ENCODE results near the gene CTIF. TPM values are rescaled to one million over a fixed set of nuclear protein-coding genes. Genes with fewer than 3 reads are reported as not detected.

The CTIF gene
- total RNA-seq, 1 donor from 2014 or later = 51.5 TPM

DNA sequence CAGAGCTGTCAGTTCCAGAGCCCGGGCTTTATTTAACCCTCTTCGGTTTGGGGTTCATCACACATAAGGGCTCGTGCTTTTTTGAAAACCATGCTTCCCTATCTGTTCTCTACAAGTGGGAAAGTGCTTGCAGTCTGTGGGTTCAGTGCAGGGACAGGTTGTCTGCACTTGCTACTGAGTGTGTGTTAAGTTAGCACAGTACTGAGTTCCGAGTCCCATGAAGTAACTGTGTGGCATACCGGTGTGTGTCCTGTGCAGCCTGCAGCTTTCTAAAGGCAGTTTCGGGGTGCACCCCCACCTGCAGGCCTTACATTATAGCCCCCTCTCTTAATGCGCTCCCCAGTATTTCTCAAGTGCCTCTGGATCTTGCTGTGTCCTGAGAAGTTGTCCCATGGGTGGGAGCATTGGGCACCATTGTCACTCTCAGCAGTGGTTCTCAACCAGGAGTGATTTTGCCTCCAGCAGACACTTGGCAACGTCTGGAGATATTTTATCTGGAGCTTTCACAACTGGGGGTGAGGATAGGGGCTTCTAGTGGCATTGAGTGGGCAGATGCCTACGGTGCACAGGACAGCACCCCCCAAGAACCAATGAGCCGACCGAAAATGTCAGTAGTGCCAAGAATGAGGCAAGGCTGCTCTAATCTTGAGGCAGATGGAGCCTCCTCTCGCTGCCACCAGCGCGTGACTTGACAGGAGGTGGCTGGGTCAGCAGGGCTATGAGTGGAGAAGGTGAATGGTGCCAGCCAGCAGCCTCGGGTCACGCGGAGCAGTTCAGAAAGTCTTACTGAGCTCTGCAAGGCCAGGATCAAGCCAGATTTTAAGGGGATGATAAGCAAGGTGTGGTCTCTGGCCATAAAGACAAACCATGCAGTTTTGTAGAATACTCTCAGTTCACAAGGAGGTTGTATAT lies 259.8 kb downstream of the CTIF start:
- H3K9me3 Mint-ChIP-seq (ENCODE audit: unreplicated experiment) = no peaks in the 10 kb centered on the region

DNA sequence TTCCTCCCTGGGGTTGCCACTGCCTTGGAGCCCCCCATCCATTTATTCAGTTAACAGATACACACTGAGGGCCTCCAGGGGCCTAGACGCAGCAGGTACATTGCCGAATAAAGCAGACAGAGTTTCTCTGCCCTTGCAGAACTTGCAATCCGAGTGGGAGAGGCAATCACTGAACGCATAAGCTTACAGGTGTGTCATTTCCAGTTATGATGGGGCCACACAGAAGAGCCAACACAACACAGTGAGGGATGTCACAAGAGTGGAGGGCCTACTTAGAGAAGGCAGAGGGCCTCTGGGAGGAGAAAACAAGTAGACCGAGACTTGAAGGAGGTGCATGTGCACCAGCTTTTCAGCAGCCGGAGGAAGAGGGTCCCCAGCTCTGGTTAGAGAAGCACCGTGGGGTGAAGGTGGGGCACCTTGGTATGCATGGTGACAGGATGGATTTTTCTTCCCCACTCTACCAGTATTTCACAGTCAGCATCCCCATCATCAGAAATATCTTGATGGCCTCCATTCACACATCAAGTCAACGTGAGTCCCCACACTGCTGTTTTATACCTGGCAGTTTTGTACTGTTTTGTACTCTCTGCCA lies 261.0 kb downstream of the CTIF start:
- DNase-seq (ENCODE audit: low spot score) = no peak
- H3K36me3 Mint-ChIP-seq (ENCODE audit: low read depth, unreplicated experiment) = peaks cover 20% of the 10 kb centered on the region
- H3K27ac Mint-ChIP-seq (ENCODE audit: unreplicated experiment) = no peak overlapping the region
- no peaks in the 10 kb centered on the region for H3K9me3 Mint-ChIP-seq (ENCODE audit: unreplicated experiment)
- no peak overlapping the region for H3K4me3 Mint-ChIP-seq (ENCODE audit: unreplicated experiment)
- H3K27me3 Mint-ChIP-seq (ENCODE audit: unreplicated experiment) = peaks cover 14% of the 10 kb centered on the region
- TF ChIP-seq, protein P1, sequence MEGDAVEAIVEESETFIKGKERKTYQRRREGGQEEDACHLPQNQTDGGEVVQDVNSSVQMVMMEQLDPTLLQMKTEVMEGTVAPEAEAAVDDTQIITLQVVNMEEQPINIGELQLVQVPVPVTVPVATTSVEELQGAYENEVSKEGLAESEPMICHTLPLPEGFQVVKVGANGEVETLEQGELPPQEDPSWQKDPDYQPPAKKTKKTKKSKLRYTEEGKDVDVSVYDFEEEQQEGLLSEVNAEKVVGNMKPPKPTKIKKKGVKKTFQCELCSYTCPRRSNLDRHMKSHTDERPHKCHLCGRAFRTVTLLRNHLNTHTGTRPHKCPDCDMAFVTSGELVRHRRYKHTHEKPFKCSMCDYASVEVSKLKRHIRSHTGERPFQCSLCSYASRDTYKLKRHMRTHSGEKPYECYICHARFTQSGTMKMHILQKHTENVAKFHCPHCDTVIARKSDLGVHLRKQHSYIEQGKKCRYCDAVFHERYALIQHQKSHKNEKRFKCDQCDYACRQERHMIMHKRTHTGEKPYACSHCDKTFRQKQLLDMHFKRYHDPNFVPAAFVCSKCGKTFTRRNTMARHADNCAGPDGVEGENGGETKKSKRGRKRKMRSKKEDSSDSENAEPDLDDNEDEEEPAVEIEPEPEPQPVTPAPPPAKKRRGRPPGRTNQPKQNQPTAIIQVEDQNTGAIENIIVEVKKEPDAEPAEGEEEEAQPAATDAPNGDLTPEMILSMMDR (IDR thresholded peaks at IDR 0.05; ENCODE audit: unreplicated experiment) = no peak
- no peaks in the 10 kb centered on the region for H3K4me1 Mint-ChIP-seq (ENCODE audit: unreplicated experiment)

More for the DNA sequence above, 259.8 kb downstream of the CTIF start:
- Mint-ChIP-seq H3K4me1 (ENCODE audit: unreplicated experiment) (no peaks in the 10 kb centered on the region), H3K27ac (ENCODE audit: unreplicated experiment) (no peak overlapping the region), H3K4me3 (ENCODE audit: unreplicated experiment) (no peak overlapping the region), H3K36me3 (ENCODE audit: low read depth, unreplicated experiment) (peaks cover 16% of the 10 kb centered on the region), H3K27me3 (ENCODE audit: unreplicated experiment) (peaks cover 11% of the 10 kb centered on the region)
- TF ChIP-seq, protein P1 (IDR thresholded peaks at IDR 0.05; ENCODE audit: unreplicated experiment) = no peak
- DNase-seq (ENCODE audit: low spot score) = no peak

DNA sequence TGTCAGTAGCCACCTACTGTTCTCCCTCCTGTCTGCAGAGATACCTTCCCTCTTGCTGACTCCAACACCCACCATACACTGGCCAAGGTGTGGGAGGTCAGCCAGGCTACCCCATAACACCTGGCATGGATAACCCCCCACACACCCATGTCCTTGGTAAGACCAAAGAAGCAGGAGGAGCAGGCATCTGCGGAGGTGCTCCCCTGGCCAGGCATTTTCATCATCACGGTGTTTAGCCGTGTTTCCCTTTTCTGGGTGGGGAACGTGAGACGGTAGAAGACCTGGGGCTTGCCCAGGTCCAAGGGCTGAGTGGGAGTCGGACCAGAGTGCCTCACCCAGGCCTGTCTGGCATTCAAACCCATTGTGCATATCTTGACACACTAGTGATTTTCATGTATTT lies 261.6 kb downstream of the CTIF start:
- H3K4me3 Mint-ChIP-seq (ENCODE audit: unreplicated experiment) = no peak overlapping the region
- TF ChIP-seq, protein P1 (IDR thresholded peaks at IDR 0.05; ENCODE audit: unreplicated experiment) = no peak
- DNase-seq (ENCODE audit: low spot score) = no peak
- H3K4me1 Mint-ChIP-seq (ENCODE audit: unreplicated experiment) = peaks cover under 1% of the 10 kb centered on the region
- H3K36me3 Mint-ChIP-seq (ENCODE audit: low read depth, unreplicated experiment) = peaks cover 17% of the 10 kb centered on the region
- H3K9me3 Mint-ChIP-seq (ENCODE audit: unreplicated experiment) = no peaks in the 10 kb centered on the region
- H3K27ac Mint-ChIP-seq (ENCODE audit: unreplicated experiment) = no peak overlapping the region
- H3K27me3 Mint-ChIP-seq (ENCODE audit: unreplicated experiment) = peaks cover 14% of the 10 kb centered on the region

DNA sequence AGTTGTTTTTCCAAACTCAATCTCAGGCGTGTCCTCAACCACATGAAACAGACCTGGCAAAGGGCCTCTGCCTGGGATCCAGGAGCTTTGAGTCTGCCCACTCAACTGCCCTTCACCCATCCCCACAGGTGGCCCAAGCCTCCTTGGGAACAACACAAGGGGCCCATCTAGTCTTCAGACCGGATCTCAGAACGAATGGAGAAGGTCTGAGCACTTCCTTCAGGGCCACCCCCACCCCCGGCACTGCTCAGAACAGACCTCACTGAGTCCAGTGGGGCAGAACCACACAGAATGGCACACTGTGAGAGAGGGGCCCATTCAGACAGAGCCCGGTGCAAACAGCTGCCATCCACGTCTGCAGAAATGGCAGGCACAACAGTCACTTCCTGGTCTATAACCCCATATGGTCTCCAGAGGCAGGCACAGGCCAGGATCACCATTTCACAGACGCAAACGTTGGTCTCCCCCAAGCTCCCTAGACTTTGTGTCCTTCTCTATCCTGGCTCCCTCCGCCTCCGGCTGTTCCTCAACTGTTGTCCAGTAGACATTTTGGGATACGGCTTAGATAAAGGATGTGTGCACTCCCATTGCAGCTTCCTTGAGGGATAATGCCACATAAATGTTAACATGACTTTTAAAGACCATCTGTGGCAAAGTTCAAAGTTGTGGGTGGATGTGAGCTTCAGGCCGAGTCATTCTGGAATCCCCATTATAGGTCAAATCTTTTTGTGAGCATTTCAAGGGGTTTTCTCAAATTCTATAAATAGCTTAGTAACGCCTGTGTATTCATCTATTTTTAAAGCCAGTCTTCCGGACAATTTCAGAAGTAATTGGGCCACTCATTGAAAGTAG lies 262.3 kb downstream of the CTIF start:
- H3K27ac Mint-ChIP-seq (ENCODE audit: unreplicated experiment) = no peak overlapping the region
- H3K4me1 Mint-ChIP-seq (ENCODE audit: unreplicated experiment) = peaks cover 7% of the 10 kb centered on the region
- no peaks in the 10 kb centered on the region for H3K9me3 Mint-ChIP-seq (ENCODE audit: unreplicated experiment)
- peaks cover 17% of the 10 kb centered on the region for H3K36me3 Mint-ChIP-seq (ENCODE audit: low read depth, unreplicated experiment)
- DNase-seq (ENCODE audit: low spot score) = no peak
- TF ChIP-seq, protein P1 (IDR thresholded peaks at IDR 0.05; ENCODE audit: unreplicated experiment) = no peak
- peaks cover 14% of the 10 kb centered on the region for H3K27me3 Mint-ChIP-seq (ENCODE audit: unreplicated experiment)
- peak overlapping the region; percentile 60 for H3K4me3 Mint-ChIP-seq (ENCODE audit: unreplicated experiment)
